ENCODE data around the gene MEI1.

Gene MEI1

DNA sequence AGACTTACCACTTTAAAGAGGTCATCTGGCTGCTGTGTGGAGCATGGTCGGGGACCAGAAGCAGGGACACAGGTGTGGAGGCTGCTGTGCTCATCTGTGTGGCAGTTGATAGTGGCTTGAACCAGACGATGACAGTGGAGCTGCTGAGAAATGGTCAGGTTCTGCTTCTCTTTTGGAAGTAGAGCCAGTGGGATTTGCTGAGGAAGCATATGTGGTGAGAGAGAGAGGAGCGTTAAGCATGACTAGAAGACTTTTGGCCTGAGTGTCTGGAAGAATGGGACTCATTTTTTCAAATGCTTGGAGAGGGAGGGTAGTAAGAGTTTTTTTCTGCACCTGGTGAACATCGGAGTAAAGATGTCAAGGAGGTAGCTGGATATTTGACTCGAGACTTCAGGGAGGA lies 121.1 kb downstream of the MEI1 start:
- H3K4me3 ChIP-seq (ENCODE audit: low read length) = no peak overlapping the region
- no peak for TF ChIP-seq ZNF274 (IDR thresholded peaks at IDR 0.05; ENCODE audit: low read depth, low read length)

DNA sequence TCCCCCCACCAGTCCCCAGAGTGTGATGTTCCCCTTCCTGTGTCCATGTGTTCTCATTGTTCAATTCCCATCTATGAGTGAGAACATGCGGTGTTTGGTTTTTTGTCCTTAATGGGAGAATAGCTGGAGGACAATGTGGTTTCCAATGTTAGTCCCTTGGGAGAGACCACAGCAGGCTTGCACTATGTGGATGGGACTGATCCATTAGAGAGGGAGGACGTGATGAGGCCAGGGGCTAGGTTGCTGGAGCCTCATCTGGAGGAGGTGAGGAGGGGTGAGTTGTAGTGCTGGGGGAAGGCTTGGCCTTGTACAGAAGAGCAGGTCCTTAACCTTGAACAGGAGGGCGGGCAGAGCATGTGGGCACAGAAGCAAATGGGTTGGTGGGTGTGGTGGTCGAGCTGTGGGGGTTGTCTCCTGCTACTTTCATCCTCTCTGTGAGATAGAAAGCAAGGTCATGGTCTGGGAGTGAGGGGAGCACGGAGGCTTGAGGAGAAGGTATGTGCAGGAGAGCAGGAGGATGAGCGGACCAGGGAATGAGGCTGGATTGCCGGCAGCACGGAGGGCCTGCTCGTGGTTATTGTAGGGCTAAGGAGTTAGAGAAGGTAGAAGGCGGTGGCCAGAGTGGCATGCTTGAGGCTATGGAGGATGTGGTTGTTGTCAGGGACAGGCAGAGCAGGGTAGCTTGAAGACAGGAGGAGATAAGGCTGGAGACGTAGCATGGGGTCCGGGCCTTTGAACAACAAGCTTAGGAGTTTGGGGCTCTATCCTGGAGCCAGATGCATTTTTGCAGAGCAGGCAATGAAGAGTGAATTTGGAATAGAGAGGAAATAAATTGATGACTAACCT lies 122.4 kb downstream of the MEI1 start:
- TF ChIP-seq ZNF274 (IDR thresholded peaks at IDR 0.05; ENCODE audit: low read depth, low read length) = no peak
- no peak overlapping the region for H3K4me3 ChIP-seq (ENCODE audit: low read length)

DNA sequence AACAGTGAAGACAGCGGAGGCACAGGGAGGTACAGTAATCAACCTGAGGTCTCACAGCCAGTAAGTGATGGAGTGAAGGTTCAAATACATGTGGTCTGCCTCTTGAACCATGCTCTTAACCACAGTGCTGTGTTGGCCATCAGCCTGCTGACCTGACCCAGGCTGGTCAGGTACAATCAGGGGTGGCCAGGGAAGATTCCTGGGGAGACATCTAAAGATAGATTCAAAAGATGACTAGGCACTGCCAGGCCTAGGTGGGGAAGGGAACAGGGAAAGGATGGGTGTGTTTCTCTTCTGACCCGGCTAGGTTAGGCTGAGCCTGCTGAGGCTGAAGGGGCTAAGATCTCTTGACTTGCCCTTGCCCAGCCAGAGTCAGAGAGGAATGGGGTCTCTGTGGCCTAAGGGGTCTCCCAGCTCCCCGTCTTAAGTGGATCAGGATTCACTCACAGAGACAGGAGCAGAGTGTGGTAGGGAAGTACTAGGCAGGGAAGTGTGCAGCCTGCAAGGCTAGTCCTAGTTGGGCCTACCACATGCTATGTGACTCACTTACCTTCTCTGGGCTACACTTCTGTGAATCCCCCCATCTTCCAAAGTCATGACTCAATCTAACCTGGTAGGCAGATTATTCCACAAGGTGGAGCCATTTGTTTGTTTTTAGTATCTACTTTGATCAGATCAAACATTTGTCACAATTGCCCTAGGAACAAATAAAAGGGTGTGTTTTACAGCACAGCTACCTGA lies 123.2 kb downstream of the MEI1 start:
- no peak for TF ChIP-seq ZNF274 (IDR thresholded peaks at IDR 0.05; ENCODE audit: low read depth, low read length)
- no peak overlapping the region for H3K4me3 ChIP-seq (ENCODE audit: low read length)

DNA sequence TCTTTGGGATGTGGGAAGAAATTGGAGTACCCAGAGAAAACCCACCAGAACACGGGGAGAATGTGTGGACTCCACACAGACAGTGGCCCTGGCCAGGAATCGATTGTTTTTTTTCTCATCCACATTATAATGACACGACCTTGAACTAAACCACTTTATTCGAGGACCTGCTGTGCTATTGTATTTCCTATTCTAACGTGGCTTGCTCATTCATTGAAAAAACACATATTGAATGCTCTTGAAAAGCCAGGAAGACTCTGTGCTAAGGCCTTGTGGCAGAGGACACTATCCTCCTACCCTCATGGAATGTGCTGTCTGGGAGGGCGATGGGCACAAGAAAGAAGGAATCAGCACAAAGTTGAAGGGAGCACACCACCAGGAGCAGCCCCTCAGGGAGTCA lies 124.5 kb downstream of the MEI1 start:
- TF ChIP-seq ZNF274 (IDR thresholded peaks at IDR 0.05; ENCODE audit: low read depth, low read length) = no peak
- no peak overlapping the region for H3K4me3 ChIP-seq (ENCODE audit: low read length)

DNA sequence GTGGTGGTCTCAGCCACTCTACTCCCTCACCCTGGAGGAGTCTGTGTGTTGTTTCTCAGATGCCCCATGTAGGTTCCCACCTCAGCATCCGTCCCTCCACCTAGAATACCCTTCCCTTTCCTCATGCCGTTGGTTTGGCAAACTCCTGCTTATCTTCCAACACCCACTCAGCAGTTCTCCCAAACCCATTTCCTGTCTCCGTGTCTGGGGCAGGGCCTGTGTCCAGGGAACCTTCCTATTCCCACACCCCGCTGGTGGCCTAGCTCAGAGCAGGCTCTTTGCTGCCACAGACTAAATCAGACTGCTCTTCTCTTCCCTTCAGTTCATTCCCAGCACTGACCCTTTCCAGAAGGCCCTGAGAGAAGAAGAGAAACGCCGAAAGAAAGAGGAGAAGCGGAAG lies 126.1 kb downstream of the MEI1 start:
- no peak for TF ChIP-seq ZNF274 (IDR thresholded peaks at IDR 0.05; ENCODE audit: low read depth, low read length)
- H3K4me3 ChIP-seq (ENCODE audit: low read length) = no peak overlapping the region

DNA sequence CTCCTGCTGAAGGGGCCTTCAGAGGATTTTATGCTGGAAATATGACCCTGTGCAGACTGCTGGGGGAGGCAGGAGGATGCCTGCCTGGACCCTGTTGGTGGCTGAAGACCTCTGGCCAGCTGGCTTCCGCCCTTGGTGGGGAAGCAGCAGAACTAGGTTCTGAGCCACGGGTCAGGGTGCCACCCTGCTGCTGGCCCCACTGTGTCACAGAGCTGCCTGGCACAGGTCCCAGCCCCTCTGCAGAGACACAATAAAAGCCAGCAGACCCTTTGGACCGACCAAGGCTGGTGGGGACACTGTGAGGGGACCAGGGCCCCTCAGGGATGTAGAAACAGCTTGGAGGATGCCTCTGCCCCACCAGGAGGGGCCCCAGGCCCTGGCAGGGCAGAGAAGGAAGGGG lies 126.7 kb downstream of the MEI1 start:
- TF ChIP-seq ZNF274 (IDR thresholded peaks at IDR 0.05; ENCODE audit: low read depth, low read length) = no peak
- no peak overlapping the region for H3K4me3 ChIP-seq (ENCODE audit: low read length)

DNA sequence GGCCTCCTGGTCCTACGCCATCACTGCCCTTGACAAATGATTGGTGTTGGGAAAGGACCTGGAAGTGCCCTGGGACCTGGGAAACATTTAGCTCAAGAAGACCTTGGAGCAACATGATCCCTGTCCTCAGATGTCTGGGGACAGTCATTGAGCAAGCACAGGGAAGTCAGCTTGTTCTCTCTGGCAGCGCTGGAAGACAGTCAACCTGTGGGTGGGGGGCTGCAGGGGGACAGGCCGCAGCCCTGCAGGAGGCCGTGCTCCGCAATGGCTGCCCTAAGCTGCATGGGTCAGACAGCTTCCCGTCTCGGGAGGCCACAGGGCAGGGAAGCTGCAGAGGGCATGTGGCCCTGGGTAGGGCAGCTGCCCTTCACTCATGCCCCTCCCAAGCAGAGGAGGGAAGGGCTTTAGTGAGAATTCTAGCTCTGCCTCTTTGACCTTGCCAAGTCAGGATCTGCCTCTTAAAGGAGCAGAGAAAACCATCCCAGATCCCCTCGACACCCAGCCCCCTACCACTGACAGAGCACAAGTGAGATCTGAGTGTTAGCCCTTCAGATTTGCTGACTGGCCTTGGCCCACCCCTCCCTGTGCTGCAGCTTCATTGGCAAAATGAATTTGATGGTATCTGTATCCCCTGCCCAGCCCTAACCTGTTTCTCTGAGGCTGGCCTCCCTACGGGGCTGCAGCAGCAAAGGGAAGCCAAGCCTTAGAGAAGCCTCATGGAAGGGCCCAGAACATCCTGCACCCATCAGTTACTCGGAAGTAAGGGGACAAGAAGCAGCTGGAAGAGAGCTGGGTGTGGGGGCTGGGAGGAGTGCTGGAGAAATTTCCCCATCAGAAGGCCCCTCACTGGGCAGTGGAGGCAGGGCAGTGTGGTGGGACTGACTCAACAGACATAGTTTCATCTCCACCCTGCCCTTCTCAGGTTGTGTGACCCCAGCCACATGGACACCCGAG lies 127.4 kb downstream of the MEI1 start:
- TF ChIP-seq ZNF274 (IDR thresholded peaks at IDR 0.05; ENCODE audit: low read depth, low read length) = no peak
- H3K4me3 ChIP-seq (ENCODE audit: low read length) = no peak overlapping the region

DNA sequence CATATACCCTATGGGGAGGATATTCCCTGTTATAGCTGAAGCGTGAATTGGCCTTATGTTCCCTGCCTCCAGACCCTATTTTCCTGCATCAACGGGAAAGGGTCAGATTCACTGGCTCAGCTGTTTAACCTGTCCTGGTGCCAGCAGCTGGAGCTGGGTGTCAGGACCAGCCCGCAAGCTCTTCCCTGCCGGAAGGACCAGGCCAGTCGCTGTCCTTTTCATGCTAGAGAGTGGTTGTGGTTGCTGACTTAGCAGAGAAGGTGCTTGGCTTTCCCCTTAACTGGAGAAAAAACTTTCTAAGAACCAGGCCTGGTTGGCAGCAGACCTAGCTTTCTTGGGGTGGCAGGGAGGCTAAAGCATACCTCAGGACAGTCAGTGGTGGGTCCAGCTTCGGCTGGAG lies 128.4 kb downstream of the MEI1 start:
- no peak for TF ChIP-seq ZNF274 (IDR thresholded peaks at IDR 0.05; ENCODE audit: low read depth, low read length)
- H3K4me3 ChIP-seq (ENCODE audit: low read length) = no peak overlapping the region

DNA sequence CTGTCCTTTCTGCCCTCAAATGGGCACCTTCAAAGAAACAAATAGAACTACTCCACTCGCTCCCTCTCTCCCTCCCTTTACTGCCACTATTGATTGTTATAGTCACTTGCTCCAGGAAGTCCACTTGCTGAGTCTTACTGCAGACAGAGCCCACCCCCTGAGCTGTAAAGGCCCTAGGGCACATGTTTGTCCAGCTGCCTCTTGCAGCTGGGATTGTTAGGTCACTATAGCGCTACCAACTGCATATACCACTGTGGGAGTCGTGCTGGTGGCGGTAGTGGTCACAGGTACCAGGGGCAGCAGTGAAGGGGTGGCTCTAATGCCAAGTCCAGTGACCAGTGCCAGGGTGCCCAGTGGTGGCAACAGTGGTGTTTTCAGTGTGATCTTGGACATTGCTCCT lies 129.2 kb downstream of the MEI1 start:
- no peak overlapping the region for H3K4me3 ChIP-seq (ENCODE audit: low read length)
- no peak for TF ChIP-seq ZNF274 (IDR thresholded peaks at IDR 0.05; ENCODE audit: low read depth, low read length)

DNA sequence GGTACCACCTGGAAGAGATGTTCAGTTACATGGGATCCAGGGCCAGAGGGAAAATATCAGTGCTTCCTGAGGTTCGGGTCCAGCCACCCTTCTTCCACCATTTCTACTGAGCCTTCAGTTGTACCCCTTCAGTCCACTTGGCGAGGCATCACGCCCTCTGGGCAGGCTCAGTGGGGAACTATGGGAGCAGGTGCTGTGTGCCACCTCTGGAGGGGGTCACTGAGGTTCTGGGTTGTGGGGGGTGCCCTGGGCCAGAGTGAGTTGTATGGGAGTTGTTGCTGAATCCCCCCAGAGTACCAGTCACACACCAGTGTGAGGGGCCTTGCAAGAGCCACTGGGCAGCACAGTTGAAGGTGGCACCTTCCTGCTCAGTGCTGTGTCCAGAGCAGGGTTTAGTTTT lies 130.9 kb downstream of the MEI1 start:
- TF ChIP-seq ZNF274 (IDR thresholded peaks at IDR 0.05; ENCODE audit: low read depth, low read length) = no peak
- no peak overlapping the region for H3K4me3 ChIP-seq (ENCODE audit: low read length)

DNA sequence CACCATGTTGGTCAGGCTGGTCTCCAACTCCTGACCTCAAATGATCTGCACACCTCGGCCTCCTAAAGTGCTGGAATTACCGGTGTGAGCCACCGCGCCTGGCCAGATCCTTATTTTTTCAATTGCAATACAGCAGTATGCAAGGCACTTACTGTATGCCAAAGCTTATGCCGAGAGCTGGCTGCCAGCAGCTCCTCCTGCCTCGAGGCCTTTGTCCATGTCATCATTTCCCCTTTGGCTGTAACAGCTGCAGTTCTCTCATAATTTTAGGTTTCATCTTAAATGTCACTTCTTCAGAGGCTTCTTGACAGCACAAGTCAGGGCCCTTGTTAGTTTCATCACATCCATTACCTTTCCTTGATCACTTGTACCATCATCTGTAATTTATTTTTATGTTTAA lies 132.1 kb downstream of the MEI1 start:
- no peak for TF ChIP-seq ZNF274 (IDR thresholded peaks at IDR 0.05; ENCODE audit: low read depth, low read length)
- no peak overlapping the region for H3K4me3 ChIP-seq (ENCODE audit: low read length)

DNA sequence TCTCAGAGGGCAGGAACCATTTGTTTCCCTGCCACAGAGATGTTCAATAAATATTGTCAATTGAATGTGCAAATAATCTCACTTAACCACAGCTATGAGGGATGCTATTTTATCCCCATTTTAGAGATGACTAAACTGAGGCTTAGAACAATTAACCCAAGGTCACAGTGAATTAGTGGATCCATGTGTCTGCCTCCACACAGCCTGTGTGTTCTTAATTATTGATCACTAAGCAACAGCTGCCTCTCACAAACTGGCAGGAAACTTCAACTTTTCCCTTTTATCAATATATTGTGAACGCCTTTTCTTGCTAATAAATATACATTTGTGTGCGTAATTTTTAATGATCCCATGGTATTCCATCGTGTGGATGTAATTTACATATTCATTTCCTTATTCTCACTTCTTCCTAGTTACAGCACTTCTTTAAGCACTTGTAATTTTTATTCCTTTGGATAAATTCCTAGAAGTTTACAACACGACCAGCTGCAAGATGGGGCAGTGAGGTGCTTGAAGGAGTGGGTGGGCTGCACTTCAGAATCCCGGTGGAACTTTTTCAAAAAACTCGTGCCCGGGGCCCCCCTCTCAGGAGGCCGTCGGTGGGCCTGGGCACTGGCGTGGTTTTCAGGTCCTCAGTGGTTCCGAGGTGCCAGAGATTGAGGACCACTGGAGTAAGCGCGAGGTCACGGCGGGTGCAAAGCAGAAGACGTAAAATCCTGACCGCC lies 132.7 kb downstream of the MEI1 start:
- no peak for TF ChIP-seq ZNF274 (IDR thresholded peaks at IDR 0.05; ENCODE audit: low read depth, low read length)

DNA sequence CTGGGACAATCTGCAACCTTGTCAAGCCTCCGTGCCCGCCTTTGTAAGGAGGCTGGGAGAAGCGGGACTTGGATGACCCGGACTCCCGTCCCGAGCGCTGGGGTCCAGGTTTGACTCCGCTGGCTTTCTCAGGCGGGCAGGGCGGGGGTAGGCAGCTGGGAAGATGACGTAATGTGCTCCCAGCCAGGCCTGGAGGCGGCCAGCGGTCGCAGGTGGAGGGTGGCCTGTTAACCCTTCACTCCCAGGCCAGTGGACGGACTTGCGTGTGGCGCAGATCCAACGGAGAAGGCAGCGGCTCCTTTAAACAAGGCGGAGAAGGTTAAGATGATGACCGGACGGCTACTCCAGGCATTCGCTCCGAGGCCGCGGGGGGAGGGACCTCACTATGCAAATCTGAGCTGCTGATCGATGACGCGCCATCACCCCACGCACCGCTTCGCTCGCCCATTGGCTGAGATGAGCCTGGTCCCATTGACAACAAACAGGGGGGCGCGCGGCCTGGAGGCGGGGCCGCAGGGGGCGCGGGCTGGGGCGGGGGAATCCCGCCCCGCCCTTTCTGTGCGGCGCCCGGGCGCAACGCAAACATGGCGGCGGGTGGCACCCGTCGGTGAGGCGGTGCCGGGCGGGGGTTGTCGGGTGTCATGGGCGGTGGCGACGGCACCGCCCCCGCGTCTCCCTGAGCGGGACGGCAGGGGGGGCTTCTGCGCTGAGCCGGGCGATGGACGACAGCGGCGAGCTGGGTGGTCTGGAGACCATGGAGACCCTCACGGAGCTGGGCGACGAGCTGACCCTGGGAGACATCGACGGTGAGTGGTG lies 133.5 kb downstream of the MEI1 start, which contains the start of gene SREBF2:
Gene SREBF2, plus strand, starts transcription at position 553 of the 816 bp plus-strand sequence. Its CDS starts 166 bp downstream, at position 719.
- peak within 1 kb of the TSS; percentile 80 for H3K4me3 ChIP-seq (ENCODE audit: low read length)

More for the DNA sequence above, 132.7 kb downstream of the MEI1 start:
- H3K4me3 ChIP-seq (ENCODE audit: low read length) = peak overlapping the region; percentile 68

More for the DNA sequence above, 133.5 kb downstream of the MEI1 start, which contains the start of gene SREBF2:
- no peak for TF ChIP-seq ZNF274 (IDR thresholded peaks at IDR 0.05; ENCODE audit: low read depth, low read length)

All from GM08714 (cell line).